Sigmoid colon (tissue), 4 donors: ENCODE results near the gene MROH8.

Experiments
- EP300 ChIP-seq, 4 donors: sonication (generic); formaldehyde crosslinking; IDR thresholded peaks; one replicate each; pipeline ENCODE4 v1.6.1; 2017; ENCODE audit warnings: antibody characterized with exemption in 4 of 4
- POLR2A ChIP-seq, 2 donors: fragments of 450-650 bp; IDR thresholded peaks; one replicate each; pipeline ENCODE4 v1.6.1; 2016; ENCODE audit warnings: antibody characterized with exemption in 2 of 2, mild to moderate bottlenecking in 2 of 2, moderate library complexity in 2 of 2
- TF ChIP-seq, protein P1 (sequence below), 4 experiments: fragments of 450-650 bp in 3 of 4; fragments of 200-600 bp in 1 of 4; IDR thresholded peaks; one replicate each; pipeline ENCODE4 v1.5.1; 2016 to 2019; ENCODE audit warnings: antibody characterized with exemption in 4 of 4, mild to moderate bottlenecking in 3 of 4, moderate library complexity in 2 of 4

DNA sequence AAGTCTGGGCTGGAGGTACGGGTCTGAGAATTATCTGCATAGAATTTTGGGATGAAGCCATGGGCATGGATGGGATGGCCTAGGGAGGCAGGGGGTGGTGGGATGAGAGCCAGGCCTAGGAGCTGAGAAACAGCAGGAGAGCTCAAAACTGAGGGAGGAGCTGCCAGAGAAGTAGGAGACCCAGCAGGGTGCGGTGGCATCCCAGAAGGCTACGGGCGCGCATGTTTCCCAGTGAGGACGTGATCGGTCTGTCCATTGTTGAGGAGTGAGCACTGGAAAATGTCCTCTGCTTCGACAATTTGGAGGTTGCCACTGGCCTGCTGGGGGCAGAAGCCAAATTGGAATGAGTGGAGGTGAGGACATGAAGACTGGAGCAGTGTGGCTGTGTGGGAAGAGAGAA, 14.5 kb upstream of the MROH8 start:
- TF ChIP-seq, protein P1, sequence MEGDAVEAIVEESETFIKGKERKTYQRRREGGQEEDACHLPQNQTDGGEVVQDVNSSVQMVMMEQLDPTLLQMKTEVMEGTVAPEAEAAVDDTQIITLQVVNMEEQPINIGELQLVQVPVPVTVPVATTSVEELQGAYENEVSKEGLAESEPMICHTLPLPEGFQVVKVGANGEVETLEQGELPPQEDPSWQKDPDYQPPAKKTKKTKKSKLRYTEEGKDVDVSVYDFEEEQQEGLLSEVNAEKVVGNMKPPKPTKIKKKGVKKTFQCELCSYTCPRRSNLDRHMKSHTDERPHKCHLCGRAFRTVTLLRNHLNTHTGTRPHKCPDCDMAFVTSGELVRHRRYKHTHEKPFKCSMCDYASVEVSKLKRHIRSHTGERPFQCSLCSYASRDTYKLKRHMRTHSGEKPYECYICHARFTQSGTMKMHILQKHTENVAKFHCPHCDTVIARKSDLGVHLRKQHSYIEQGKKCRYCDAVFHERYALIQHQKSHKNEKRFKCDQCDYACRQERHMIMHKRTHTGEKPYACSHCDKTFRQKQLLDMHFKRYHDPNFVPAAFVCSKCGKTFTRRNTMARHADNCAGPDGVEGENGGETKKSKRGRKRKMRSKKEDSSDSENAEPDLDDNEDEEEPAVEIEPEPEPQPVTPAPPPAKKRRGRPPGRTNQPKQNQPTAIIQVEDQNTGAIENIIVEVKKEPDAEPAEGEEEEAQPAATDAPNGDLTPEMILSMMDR (IDR thresholded peaks at IDR 0.05) = no peak
- no peak for TF ChIP-seq POLR2A (IDR thresholded peaks at IDR 0.05)
- TF ChIP-seq EP300 (IDR thresholded peaks at IDR 0.05) = no peak
